HEK293 (cell line): Measurements from ENCODE around the gene TRUB1.

ENCODE experiments used
- CTCF ChIA-PET: fragments of 350-600 bp; formaldehyde crosslinking; extraction: SDS; loops from one replicate; lab custom pipeline; 2021; ENCODE audit warnings: antibody characterized with exemption; lab: Yijun Ruan, JAX
- POLR2A ChIA-PET: fragments of 300-600 bp; formaldehyde crosslinking; extraction: SDS; loops from one replicate; lab custom pipeline; 2020; ENCODE audit warnings: antibody characterized with exemption, inconsistent platforms; lab: Yijun Ruan, JAX
- H3K27ac ChIP-seq: fragments of 200-500 bp; sonication (Bioruptor generic); 2 replicates; pipeline ENCODE4 v1.5.1; 2014; ENCODE audit warnings: low read depth, low read length, control low read depth, inconsistent platforms; ENCODE audit errors: extremely low read depth
- H3K36me3 ChIP-seq, 2 experiments: fragments of 200-500 bp in 1 of 2; sonication (Bioruptor generic) in 1 of 2; 1 replicate in 1 of 2; 2 replicates in 1 of 2; pipeline ENCODE4 v1.5.1; 2014 to 2017; ENCODE audit warnings: inconsistent platforms in 2 of 2, low read length in 2 of 2; ENCODE audit not compliant: control insufficient read depth in 2 of 2, insufficient read depth in 1 of 2
- H3K4me1 ChIP-seq: fragments of 200-500 bp; sonication (Bioruptor generic); 2 replicates; pipeline ENCODE4 v1.5.1; 2014; ENCODE audit warnings: mild to moderate bottlenecking, low read length, inconsistent platforms; ENCODE audit not compliant: control insufficient read depth, insufficient read depth
- H3K4me3 ChIP-seq: 2 replicates; pipeline ENCODE4 v1.5.1; 2011; ENCODE audit warnings: low read depth, mild to moderate bottlenecking, control low read depth, low read length, moderate library complexity
- H3K9me3 ChIP-seq: fragments of 200-500 bp; sonication (Bioruptor generic); 2 replicates; pipeline ENCODE4 v1.5.1; 2014; ENCODE audit warnings: low read depth, low read length, inconsistent platforms; ENCODE audit not compliant: control insufficient read depth, insufficient read depth
- FEZF1 ChIP-seq: fragments of 450-650 bp; formaldehyde crosslinking; IDR thresholded peaks from 2 replicates; pipeline ENCODE4 v1.5.1; 2016; ENCODE audit warnings: missing biosample characterization, missing genetic modification characterization
- GLI4 ChIP-seq: fragments of 450-650 bp; formaldehyde crosslinking; IDR thresholded peaks from 2 replicates; pipeline ENCODE4 v1.5.1; 2016; ENCODE audit warnings: missing biosample characterization, missing genetic modification characterization
- OSR2 ChIP-seq: fragments of 450-650 bp; formaldehyde crosslinking; IDR thresholded peaks from 2 replicates; pipeline ENCODE4 v1.5.1; 2016; ENCODE audit warnings: missing biosample characterization, missing genetic modification characterization
- SETDB1 ChIP-seq: IDR thresholded peaks from one replicate; pipeline ENCODE4 v1.6.1; 2017; ENCODE audit warnings: mild to moderate bottlenecking, low read length, moderate library complexity, mixed read lengths; ENCODE audit not compliant: insufficient read length
- WT1 ChIP-seq: fragments of 450-650 bp; formaldehyde crosslinking; IDR thresholded peaks from 2 replicates; pipeline ENCODE4 v1.5.1; 2016; ENCODE audit warnings: missing biosample characterization, missing genetic modification characterization
- ZFP37 ChIP-seq: fragments of 450-650 bp; formaldehyde crosslinking; IDR thresholded peaks from 2 replicates; pipeline ENCODE4 v1.5.1; 2016; ENCODE audit warnings: missing biosample characterization, missing genetic modification characterization
- ZNF133 ChIP-seq: fragments of 450-650 bp; formaldehyde crosslinking; IDR thresholded peaks from 2 replicates; pipeline ENCODE4 v1.5.1; 2016; ENCODE audit warnings: missing biosample characterization, missing genetic modification characterization
- ZNF146 ChIP-seq: fragments of 450-650 bp; formaldehyde crosslinking; IDR thresholded peaks from 2 replicates; pipeline ENCODE4 v1.5.1; 2016; ENCODE audit warnings: missing biosample characterization, missing genetic modification characterization
- ZNF184 ChIP-seq: fragments of 450-650 bp; IDR thresholded peaks from 2 replicates; pipeline ENCODE4 v1.5.1; 2018; ENCODE audit warnings: missing biosample characterization, mild to moderate bottlenecking, missing genetic modification characterization
- ZNF223 ChIP-seq: fragments of 450-650 bp; formaldehyde crosslinking; IDR thresholded peaks from 2 replicates; pipeline ENCODE4 v1.5.1; 2016; ENCODE audit warnings: missing biosample characterization, missing genetic modification characterization
- ZNF239 ChIP-seq: fragments of 450-650 bp; formaldehyde crosslinking; IDR thresholded peaks from 2 replicates; pipeline ENCODE4 v1.5.1; 2016; ENCODE audit warnings: missing biosample characterization, missing genetic modification characterization
- ZNF248 ChIP-seq: fragments of 450-650 bp; formaldehyde crosslinking; IDR thresholded peaks from 2 replicates; pipeline ENCODE4 v1.5.1; 2017; ENCODE audit warnings: missing biosample characterization, missing genetic modification characterization
- ZNF292 ChIP-seq: fragments of 450-650 bp; formaldehyde crosslinking; IDR thresholded peaks from 2 replicates; pipeline ENCODE4 v1.5.1; 2016; ENCODE audit warnings: low read depth, missing biosample characterization, missing genetic modification characterization, borderline replicate concordance
- ZNF366 ChIP-seq: fragments of 450-650 bp; formaldehyde crosslinking; conservative IDR thresholded peaks from 2 replicates; pipeline ENCODE4 v1.5.1; 2016; ENCODE audit warnings: missing biosample characterization, missing genetic modification characterization
- ZNF423 ChIP-seq: fragments of 450-650 bp; formaldehyde crosslinking; IDR thresholded peaks from 2 replicates; pipeline ENCODE4 v1.5.1; 2016; ENCODE audit warnings: missing biosample characterization, missing genetic modification characterization
- ZNF433 ChIP-seq: fragments of 450-650 bp; formaldehyde crosslinking; IDR thresholded peaks from 2 replicates; pipeline ENCODE4 v1.5.1; 2016; ENCODE audit warnings: missing biosample characterization, missing genetic modification characterization, low read depth
- ZNF548 ChIP-seq: fragments of 450-650 bp; formaldehyde crosslinking; IDR thresholded peaks from 2 replicates; pipeline ENCODE4 v1.5.1; 2016; ENCODE audit warnings: missing biosample characterization, missing genetic modification characterization
- ZNF600 ChIP-seq: fragments of 450-650 bp; formaldehyde crosslinking; IDR thresholded peaks from 2 replicates; pipeline ENCODE4 v1.5.1; 2016; ENCODE audit warnings: missing biosample characterization, missing genetic modification characterization
- ZNF664 ChIP-seq: fragments of 450-650 bp; formaldehyde crosslinking; IDR thresholded peaks from 2 replicates; pipeline ENCODE4 v1.5.1; 2016; ENCODE audit warnings: missing biosample characterization, missing genetic modification characterization
- ZNF707 ChIP-seq: fragments of 450-650 bp; formaldehyde crosslinking; IDR thresholded peaks from 2 replicates; pipeline ENCODE4 v1.5.1; 2016; ENCODE audit warnings: missing biosample characterization, missing genetic modification characterization
- ZNF747 ChIP-seq: fragments of 450-650 bp; formaldehyde crosslinking; IDR thresholded peaks from 2 replicates; pipeline ENCODE4 v1.5.1; 2016; ENCODE audit warnings: missing biosample characterization, missing genetic modification characterization
- ZNF777 ChIP-seq: fragments of 450-650 bp; formaldehyde crosslinking; IDR thresholded peaks from 2 replicates; pipeline ENCODE4 v1.5.1; 2017; ENCODE audit warnings: missing biosample characterization, missing genetic modification characterization, borderline replicate concordance
- TF ChIP-seq, protein P1 (sequence below): fragments of 450-650 bp; formaldehyde crosslinking; IDR thresholded peaks from 2 replicates; pipeline ENCODE4 v1.5.1; 2016; ENCODE audit warnings: missing biosample characterization, missing genetic modification characterization, borderline replicate concordance
- TF ChIP-seq, protein P2 (sequence below): fragments of 450-650 bp; formaldehyde crosslinking; IDR thresholded peaks from 2 replicates; pipeline ENCODE4 v1.5.1; 2016; ENCODE audit warnings: missing biosample characterization, missing genetic modification characterization
- TF ChIP-seq, protein P3 (sequence below): fragments of 450-650 bp; formaldehyde crosslinking; IDR thresholded peaks from 2 replicates; pipeline ENCODE4 v1.5.1; 2016; ENCODE audit warnings: missing biosample characterization, missing genetic modification characterization
- TF ChIP-seq, protein P4 (sequence below): fragments of 450-650 bp; formaldehyde crosslinking; IDR thresholded peaks from 2 replicates; pipeline ENCODE4 v1.5.1; 2016; ENCODE audit warnings: missing biosample characterization, missing genetic modification characterization
- TF ChIP-seq, protein P5 (sequence below): fragments of 450-650 bp; formaldehyde crosslinking; IDR thresholded peaks from 2 replicates; pipeline ENCODE4 v1.5.1; 2016; ENCODE audit warnings: missing biosample characterization, missing genetic modification characterization

The TRUB1 gene

DNA sequence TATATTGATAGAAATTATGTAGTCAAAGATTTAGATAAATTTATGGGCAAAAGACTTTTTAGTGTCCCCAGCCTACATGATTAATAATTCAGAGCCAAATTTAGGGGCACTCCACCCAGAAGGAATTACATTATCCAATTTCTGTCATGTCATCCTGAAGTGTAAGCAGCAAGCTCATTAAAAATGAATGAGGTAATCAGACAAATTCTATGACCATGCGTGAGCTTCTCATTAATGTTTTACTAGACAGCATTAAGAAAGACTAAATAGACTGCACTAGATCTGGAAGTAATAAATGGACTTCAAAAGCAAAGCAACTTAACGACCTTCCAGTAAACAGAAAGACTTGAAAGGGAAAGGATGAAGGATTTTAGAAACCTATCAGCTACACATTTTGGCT, 22.7 kb upstream of the TRUB1 start (continued):
- TF ChIP-seq, protein P1, sequence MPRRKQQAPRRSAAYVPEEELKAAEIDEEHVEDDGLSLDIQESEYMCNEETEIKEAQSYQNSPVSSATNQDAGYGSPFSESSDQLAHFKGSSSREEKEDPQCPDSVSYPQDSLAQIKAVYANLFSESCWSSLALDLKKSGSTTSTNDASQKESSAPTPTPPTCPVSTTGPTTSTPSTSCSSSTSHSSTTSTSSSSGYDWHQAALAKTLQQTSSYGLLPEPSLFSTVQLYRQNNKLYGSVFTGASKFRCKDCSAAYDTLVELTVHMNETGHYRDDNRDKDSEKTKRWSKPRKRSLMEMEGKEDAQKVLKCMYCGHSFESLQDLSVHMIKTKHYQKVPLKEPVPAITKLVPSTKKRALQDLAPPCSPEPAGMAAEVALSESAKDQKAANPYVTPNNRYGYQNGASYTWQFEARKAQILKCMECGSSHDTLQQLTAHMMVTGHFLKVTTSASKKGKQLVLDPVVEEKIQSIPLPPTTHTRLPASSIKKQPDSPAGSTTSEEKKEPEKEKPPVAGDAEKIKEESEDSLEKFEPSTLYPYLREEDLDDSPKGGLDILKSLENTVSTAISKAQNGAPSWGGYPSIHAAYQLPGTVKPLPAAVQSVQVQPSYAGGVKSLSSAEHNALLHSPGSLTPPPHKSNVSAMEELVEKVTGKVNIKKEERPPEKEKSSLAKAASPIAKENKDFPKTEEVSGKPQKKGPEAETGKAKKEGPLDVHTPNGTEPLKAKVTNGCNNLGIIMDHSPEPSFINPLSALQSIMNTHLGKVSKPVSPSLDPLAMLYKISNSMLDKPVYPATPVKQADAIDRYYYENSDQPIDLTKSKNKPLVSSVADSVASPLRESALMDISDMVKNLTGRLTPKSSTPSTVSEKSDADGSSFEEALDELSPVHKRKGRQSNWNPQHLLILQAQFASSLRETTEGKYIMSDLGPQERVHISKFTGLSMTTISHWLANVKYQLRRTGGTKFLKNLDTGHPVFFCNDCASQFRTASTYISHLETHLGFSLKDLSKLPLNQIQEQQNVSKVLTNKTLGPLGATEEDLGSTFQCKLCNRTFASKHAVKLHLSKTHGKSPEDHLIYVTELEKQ: no peak
- TF ChIP-seq ZNF248: no peak
- no peak for TF ChIP-seq SETDB1
- TF ChIP-seq, protein P2, sequence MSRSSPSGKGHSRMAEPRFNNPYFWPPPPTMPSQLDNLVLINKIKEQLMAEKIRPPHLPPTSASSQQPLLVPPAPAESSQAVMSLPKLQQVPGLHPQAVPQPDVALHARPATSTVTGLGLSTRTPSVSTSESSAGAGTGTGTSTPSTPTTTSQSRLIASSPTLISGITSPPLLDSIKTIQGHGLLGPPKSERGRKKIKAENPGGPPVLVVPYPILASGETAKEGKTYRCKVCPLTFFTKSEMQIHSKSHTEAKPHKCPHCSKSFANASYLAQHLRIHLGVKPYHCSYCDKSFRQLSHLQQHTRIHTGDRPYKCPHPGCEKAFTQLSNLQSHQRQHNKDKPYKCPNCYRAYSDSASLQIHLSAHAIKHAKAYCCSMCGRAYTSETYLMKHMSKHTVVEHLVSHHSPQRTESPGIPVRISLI (tag by site-specific recombination): no peak
- TF ChIP-seq ZNF747 (tag by site-specific recombination): no peak
- TF ChIP-seq FEZF1 (tag by site-specific recombination): no peak
- TF ChIP-seq OSR2 (tag by site-specific recombination): peak; percentile 38; the same call in 1 of the 2 replicates
- TF ChIP-seq ZNF223 (tag by site-specific recombination): no peak
- TF ChIP-seq ZFP37 (tag by site-specific recombination): no peak
- no peak for TF ChIP-seq ZNF146 (tag by site-specific recombination)
- TF ChIP-seq ZNF366 (tag by site-specific recombination): peak; percentile 55; the same call in 1 of the 2 replicates
- TF ChIP-seq, protein P3, sequence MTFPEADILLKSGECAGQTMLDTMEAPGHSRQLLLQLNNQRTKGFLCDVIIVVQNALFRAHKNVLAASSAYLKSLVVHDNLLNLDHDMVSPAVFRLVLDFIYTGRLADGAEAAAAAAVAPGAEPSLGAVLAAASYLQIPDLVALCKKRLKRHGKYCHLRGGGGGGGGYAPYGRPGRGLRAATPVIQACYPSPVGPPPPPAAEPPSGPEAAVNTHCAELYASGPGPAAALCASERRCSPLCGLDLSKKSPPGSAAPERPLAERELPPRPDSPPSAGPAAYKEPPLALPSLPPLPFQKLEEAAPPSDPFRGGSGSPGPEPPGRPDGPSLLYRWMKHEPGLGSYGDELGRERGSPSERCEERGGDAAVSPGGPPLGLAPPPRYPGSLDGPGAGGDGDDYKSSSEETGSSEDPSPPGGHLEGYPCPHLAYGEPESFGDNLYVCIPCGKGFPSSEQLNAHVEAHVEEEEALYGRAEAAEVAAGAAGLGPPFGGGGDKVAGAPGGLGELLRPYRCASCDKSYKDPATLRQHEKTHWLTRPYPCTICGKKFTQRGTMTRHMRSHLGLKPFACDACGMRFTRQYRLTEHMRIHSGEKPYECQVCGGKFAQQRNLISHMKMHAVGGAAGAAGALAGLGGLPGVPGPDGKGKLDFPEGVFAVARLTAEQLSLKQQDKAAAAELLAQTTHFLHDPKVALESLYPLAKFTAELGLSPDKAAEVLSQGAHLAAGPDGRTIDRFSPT: peak; percentile 64; the same call in 1 of the 2 replicates

DNA sequence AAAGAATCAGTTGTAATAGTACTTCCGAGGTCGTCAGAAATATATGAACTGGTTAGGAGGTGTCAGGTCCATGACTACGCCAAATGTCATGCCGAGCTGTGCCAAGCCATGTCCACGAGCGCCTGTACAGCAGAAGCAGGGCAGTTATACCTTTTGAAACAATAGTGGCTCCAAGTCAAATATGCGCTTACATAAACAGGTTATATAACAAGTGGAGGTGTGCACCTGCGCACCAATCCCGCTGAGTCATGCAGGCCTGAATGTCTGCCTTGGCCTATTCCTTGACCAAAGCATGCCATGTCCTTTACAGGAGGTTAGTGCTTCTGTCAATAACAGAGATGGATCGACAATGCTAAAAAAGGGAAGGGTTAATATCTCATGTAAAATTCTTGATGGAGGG, 21.3 kb upstream of the TRUB1 start:
- POLR2A ChIA-PET: interaction anchor here (1.6 kb wide), 1 partner anchor 22 kb away, joined by 6 read pairs; the partner anchor contains the start of gene TRUB1
- no peak for TF ChIP-seq ZNF239 (tag by site-specific recombination)
- TF ChIP-seq ZNF292: no peak
- TF ChIP-seq ZNF433 (tag by site-specific recombination): no peak

DNA sequence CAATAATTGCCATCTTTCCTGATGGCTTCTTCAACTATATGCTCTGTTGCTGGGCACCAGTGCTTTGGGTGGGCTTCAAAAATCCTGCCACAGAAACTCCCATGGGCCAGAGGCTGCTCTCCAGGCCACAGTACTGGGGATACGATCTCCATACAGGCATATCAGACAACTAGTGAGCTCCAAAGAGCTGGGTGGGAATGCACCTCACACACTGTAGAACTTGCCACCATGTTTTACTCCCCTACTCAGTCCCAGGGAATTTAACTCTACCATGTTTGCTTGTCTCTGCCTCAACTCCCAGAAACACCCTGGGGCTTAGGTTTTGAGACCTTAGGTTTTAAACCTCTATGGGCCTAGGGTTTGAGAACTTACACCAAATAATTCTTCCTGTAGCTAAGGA, 20.5 kb upstream of the TRUB1 start:
- Histone ChIP-seq H3K36me3 (no peaks in the 10 kb centered on the region), H3K27ac (no peak overlapping the region), H3K9me3 (no peaks in the 10 kb centered on the region), H3K4me3 (no peak overlapping the region), H3K4me1 (no peaks in the 10 kb centered on the region)
- POLR2A ChIA-PET: no interaction called here
- CTCF ChIA-PET: no interaction called here
- TF ChIP-seq ZNF664 (no peak), ZNF133 (tag by site-specific recombination) (no peak), ZNF777 (no peak), ZFP37 (tag by site-specific recombination) (no peak), ZNF600 (tag by site-specific recombination) (no peak), ZNF707 (tag by site-specific recombination) (no peak), ZNF184 (no peak), ZNF423 (tag by site-specific recombination) (no peak), WT1 (no peak), GLI4 (no peak), ZNF548 (tag by site-specific recombination) (no peak)
- TF ChIP-seq, protein P4, sequence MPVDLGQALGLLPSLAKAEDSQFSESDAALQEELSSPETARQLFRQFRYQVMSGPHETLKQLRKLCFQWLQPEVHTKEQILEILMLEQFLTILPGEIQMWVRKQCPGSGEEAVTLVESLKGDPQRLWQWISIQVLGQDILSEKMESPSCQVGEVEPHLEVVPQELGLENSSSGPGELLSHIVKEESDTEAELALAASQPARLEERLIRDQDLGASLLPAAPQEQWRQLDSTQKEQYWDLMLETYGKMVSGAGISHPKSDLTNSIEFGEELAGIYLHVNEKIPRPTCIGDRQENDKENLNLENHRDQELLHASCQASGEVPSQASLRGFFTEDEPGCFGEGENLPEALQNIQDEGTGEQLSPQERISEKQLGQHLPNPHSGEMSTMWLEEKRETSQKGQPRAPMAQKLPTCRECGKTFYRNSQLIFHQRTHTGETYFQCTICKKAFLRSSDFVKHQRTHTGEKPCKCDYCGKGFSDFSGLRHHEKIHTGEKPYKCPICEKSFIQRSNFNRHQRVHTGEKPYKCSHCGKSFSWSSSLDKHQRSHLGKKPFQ (tag by site-specific recombination): no peak
- TF ChIP-seq, protein P5, sequence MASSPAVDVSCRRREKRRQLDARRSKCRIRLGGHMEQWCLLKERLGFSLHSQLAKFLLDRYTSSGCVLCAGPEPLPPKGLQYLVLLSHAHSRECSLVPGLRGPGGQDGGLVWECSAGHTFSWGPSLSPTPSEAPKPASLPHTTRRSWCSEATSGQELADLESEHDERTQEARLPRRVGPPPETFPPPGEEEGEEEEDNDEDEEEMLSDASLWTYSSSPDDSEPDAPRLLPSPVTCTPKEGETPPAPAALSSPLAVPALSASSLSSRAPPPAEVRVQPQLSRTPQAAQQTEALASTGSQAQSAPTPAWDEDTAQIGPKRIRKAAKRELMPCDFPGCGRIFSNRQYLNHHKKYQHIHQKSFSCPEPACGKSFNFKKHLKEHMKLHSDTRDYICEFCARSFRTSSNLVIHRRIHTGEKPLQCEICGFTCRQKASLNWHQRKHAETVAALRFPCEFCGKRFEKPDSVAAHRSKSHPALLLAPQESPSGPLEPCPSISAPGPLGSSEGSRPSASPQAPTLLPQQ (tag by site-specific recombination): no peak

More for the DNA sequence above, 21.3 kb upstream of the TRUB1 start:
- CTCF ChIA-PET: no interaction called here
- H3K36me3 ChIP-seq: no peaks in the 10 kb centered on the region
- no peak overlapping the region for H3K27ac ChIP-seq
- H3K4me1 ChIP-seq: peaks cover 6% of the 10 kb centered on the region
- no peak overlapping the region for H3K4me3 ChIP-seq
- H3K9me3 ChIP-seq: no peaks in the 10 kb centered on the region
